ENCODE measurements around the gene LMO7.

- TF ChIP-seq POLR2A (IDR thresholded peaks at IDR 0.05; ENCODE audit: low read depth, low read length) = no peak
- no peak for TF ChIP-seq TAF1 (IDR thresholded peaks at IDR 0.05; ENCODE audit: borderline replicate concordance, low read depth, low read length)
These were observed 200.3 kb downstream of the LMO7 start for GRCh38 chr13:75836441-75836840.

Data from GM12892 (cell line).